H7 (cell line): ENCODE measurements around the gene FAM120B. TPM values are rescaled to one million over a fixed set of nuclear protein-coding genes. Genes with fewer than 3 reads are reported as not detected.
"Not testable (repeated sequence)": the region's sequence is repeated elsewhere in the genome, so short reads cannot be mapped to it uniquely, and the experiment has no call there.

Experiments used
- DNase-seq: peaks from one replicate; pipeline ENCODE4 v3.0.0; 2012
- H3K27me3 ChIP-seq: 2 replicates; pipeline ENCODE4 v1.6.0; 2011; ENCODE audit warnings: mild to moderate bottlenecking, low read length; ENCODE audit not compliant: control insufficient read depth, insufficient read depth
- H3K36me3 ChIP-seq: replicated peaks from 2 replicates; pipeline ENCODE4 v1.5.1; 2011; ENCODE audit warnings: low read length; ENCODE audit not compliant: control insufficient read depth, insufficient read depth
- H3K4me3 ChIP-seq: 2 replicates; pipeline ENCODE4 v1.5.1; 2011; ENCODE audit warnings: low read depth, mild to moderate bottlenecking, control low read depth, low read length, moderate library complexity; ENCODE audit not compliant: insufficient read depth
- total RNA-seq: library from RNA; depleted of rRNA; stranded (reverse); fragments of >200 nt; shearing (Covaris generic); gene quantifications from 2 replicates; pipeline ENCODE4 v1.2.3, GENCODE V29; 2014; rRNA removed

Gene FAM120B, protein sequence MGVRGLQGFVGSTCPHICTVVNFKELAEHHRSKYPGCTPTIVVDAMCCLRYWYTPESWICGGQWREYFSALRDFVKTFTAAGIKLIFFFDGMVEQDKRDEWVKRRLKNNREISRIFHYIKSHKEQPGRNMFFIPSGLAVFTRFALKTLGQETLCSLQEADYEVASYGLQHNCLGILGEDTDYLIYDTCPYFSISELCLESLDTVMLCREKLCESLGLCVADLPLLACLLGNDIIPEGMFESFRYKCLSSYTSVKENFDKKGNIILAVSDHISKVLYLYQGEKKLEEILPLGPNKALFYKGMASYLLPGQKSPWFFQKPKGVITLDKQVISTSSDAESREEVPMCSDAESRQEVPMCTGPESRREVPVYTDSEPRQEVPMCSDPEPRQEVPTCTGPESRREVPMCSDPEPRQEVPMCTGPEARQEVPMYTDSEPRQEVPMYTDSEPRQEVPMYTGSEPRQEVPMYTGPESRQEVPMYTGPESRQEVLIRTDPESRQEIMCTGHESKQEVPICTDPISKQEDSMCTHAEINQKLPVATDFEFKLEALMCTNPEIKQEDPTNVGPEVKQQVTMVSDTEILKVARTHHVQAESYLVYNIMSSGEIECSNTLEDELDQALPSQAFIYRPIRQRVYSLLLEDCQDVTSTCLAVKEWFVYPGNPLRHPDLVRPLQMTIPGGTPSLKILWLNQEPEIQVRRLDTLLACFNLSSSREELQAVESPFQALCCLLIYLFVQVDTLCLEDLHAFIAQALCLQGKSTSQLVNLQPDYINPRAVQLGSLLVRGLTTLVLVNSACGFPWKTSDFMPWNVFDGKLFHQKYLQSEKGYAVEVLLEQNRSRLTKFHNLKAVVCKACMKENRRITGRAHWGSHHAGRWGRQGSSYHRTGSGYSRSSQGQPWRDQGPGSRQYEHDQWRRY
- total RNA-seq: 7.2 and 9.4 TPM in 2 replicates

DNA sequence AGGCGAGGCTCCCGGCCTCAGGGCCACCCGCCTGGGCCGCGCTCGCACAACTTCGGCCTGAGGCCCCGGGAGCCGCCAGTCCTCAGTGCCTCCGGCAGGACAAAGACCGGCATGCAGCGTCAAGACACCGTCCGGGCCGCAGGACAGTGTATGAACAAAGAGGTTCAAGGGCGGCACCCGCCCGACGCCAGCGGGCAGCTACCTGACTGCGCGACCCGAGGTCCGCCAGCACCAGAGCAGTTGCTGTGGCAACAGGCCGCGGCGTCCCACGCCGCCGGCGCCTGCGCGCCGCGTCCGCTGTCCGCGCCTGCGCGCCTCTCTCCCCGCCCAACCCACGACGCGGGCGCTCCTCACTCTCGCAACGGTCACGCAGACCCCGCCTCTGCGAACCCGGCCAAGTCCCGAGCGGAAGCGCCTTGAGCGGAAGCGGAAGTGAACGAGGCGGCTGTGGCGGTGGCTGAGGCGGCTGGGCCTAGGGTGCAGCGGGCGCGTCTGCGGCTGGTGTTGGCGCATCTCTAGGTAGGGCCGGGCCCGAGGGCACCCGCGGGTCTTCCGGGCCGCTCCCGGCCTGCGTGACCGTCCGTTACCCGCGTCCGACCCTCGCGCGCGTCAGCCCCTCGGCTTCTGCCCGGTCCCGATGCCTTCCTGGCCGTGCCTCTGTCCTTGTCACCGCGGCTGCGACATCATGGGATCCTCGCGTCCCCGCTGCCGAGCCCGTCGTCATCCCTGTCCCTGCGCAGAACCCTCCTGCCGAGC is at the start of gene FAM120B:
Gene FAM120B (plus strand): TSS at position 435 of the 756 bp plus-strand sequence. CDS start 10,633 bp downstream, outside the sequence.
- Histone ChIP-seq H3K4me3 (peak within 1 kb of the TSS; percentile 85), H3K36me3 (no peaks in the 10 kb centered on the region), H3K27me3 (peaks cover 10% of the 10 kb centered on the region; the same call in 1 of the 2 replicates)
- DNase-seq: peak; percentile 90

DNA sequence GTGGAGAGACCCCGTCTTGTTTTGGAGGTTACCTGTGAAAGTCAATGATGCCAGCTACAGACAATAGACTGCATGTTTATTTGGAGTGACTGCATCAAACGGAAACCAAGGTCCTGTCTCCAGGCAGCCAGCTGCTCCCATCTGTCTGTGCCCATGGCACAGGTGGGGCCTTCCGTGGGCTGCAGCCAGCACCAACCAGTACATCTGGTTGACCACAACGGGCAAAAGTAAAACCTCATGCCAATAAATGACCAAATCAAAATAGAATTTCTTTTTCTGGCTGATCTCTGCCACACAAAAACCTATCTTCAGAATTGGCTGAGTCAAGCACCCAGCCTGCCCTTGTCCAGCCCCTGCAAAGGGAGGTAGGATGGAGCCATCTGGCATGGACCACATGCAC is 49.2 kb upstream of the FAM120B start:
- Histone ChIP-seq H3K27me3 (no peaks in the 10 kb centered on the region), H3K4me3 (no peak overlapping the region), H3K36me3 (no peaks in the 10 kb centered on the region)
- no peak for DNase-seq

DNA sequence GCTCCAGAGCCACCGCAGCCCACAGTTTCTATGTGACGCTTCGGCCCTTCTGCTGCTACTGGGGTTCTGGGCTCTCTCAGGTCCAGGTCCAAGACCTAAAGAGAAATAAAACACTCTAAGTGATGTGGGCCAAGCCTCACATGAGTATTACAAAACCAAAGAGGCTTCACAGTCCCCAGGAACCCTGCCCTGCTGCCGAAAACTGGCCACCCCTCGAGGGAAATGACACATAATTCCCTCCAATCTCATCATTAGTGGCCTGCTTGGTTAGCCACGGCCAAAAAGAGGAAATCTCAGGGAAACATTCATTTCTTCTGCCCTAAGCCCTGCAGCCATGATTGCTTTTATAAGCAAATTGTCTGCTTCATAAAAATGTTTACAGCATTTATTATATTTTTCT is 48.2 kb upstream of the FAM120B start:
- no peak for DNase-seq
- H3K36me3 ChIP-seq: no peaks in the 10 kb centered on the region
- H3K27me3 ChIP-seq: no peaks in the 10 kb centered on the region
- no peak overlapping the region for H3K4me3 ChIP-seq

DNA sequence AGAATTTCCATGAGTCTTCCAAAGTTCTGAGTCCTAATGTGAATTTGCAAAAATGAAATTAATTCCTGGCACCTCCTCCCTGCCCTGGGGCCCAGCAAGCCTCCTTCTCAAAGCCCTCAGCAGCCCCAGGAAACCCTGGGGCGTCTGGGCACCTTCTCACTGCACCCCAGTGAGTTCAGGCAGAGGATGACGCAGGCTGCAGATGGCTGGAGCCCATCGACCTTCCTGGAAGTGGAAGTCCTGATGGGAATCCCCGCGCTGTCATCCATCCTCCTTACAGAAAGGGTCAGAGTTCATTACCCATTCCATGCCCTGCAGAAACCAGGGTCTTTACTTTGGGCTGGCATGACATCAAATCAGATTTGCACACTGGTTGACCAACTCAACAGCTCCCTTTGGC is 47.3 kb upstream of the FAM120B start:
- Histone ChIP-seq H3K4me3 (no peak overlapping the region), H3K27me3 (no peaks in the 10 kb centered on the region), H3K36me3 (no peaks in the 10 kb centered on the region)
- no peak for DNase-seq

DNA sequence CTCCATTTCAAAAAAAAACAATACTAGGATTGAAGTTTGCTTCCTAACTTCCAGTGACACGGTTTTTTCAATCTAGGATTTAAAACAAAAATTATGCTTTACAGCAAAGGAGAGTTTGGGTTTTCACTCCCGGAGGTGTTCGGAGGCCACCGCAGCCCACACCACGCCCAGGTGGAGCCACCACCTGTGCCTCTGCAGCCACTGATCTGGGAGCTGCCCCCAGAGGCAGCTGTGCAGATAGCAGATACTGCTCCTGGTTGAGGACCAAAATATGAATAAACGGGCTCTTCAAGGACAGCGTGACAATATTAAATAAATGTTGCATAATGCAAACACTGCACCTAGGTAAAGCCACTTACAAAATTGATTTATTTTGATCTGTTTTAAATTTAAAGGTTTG is 45.9 kb upstream of the FAM120B start:
- no peaks in the 10 kb centered on the region for H3K27me3 ChIP-seq
- peak; percentile 82 for DNase-seq
- H3K36me3 ChIP-seq: no peaks in the 10 kb centered on the region
- no peak overlapping the region for H3K4me3 ChIP-seq

DNA sequence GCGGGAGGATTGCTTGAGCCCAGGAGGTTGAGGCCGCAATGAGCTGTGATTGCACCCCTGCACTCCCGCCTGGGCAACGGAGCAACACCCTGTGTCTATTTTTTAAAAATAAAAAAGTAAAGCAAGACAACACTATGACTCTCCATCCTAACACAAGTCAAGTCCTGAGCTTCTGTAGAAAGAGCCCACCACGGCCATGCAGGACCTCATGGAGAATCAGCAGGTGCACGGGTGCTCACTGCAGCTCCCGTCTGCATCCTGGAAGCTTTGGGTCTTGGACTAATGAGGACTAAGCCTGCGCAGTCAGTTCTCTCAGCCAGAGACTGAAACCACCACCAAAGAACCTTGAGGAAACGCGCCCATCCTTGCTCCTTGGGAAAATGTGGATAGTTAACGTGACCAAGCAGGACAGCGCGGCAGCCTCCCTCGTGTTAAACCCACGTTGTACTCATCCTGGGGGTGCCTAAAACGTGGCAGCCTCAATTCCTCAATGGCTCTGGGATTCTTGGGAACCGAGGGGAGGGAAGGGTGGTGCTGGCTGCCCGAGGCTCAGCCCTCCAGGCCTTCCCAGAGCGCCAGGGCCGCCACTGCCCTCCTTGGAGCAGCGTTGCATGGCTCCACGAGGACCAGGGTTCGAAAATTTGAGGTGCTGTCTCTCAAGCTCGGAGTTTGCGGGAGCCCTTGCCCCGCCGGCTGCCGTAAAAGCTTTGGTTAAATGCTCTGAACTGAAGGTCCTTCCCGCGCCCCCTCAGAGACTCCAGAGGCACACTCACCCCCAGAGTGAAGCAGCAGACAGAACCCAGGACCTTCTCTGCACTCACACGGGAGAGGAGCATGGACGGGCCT is 44.7 kb upstream of the FAM120B start:
- no peaks in the 10 kb centered on the region for H3K36me3 ChIP-seq
- H3K4me3 ChIP-seq: no peak overlapping the region
- H3K27me3 ChIP-seq: no peaks in the 10 kb centered on the region
- DNase-seq: no peak

DNA sequence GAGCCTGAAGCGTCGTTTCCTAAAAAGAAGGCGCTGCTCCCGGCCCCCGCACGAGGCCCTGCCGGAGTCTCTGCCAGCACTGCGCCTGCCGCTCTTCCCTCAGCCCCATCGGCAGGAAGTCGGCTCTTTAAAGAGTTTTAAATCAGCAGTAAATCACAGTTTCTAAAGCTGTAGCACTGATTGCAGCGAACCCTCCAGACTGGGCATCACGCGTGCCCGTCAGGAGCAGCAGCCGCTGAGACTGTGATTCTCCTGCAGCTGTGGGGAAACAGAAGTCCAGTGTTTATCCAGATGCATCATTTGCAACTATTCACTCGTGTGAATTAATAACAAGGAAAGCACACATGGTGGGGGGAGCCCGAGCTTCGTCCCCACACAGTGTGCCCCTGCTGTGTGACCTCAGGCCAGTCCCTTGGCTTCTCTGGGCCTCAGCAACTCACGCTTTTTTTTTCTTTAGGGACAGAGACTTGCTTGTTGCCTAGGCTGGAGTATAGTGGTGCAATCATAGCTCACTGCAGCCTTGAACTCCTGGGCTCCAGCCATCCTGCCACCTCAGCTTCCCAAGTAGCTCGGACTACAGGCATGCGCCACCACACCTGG is 44.0 kb upstream of the FAM120B start:
- no peak for DNase-seq
- Histone ChIP-seq H3K36me3 (no peaks in the 10 kb centered on the region), H3K27me3 (no peaks in the 10 kb centered on the region), H3K4me3 (no peak overlapping the region)

DNA sequence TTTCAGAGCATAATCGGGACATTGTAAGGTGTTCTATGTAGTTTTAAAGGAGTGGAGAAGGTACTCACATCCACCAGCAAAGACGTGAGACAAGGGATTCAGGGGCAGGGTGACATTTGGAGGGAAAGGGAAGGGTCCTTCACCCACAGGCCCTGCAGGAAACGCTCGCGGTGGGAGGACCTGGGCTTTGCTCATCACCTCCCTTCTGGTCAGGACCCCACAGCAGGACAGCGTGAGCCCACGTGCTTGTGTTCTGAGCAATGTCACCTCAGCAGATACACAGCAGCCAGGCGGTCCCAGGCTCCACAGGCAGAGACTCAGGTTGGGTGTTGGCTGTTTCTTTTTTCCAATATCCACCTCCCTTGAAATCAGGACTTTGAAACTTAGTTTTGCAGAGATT is 43.1 kb upstream of the FAM120B start:
- Histone ChIP-seq H3K27me3 (no peaks in the 10 kb centered on the region), H3K36me3 (no peaks in the 10 kb centered on the region), H3K4me3 (no peak overlapping the region)
- DNase-seq: no peak

DNA sequence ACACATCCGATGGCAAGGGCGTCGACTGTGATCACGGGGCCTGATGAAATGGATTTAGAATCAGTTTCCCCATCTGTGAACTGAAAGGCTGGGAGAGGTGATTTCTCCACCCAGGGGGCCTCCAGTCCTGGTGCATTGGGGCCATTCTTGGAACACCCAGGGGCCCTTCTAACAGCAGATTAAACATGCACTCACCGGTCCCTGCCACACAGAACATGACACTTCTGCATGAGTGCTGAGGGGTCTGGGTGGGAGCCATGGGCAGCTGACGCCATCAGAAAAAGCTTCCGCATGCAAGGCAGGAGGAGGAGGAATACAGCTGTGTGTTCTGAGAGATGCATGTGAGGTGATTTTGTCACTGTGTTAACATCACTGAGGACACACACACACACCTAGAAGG is 42.5 kb upstream of the FAM120B start:
- Histone ChIP-seq H3K36me3 (no peaks in the 10 kb centered on the region), H3K27me3 (no peaks in the 10 kb centered on the region), H3K4me3 (no peak overlapping the region)
- DNase-seq: no peak

DNA sequence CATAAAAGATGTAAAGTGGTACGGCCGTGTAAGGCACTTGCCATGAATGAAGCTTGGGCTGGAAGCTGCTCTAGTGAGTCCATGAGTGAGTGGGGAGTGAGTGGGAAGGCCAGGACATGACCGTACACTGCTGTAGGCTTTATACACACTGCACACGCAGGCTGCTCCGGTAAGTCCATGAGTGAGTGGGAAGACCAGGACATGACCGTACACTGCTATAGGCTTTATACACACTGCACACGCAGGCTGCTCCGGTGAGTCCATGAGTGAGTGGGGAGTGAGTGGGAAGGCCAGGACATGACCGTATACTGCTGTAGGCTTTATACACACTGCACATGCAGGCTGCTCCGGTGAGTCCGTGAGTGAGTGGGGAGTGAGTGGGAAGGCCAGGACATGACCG is 41.9 kb upstream of the FAM120B start:
- not testable (repeated sequence) for DNase-seq, H3K4me3 ChIP-seq, H3K36me3 ChIP-seq, H3K27me3 ChIP-seq

DNA sequence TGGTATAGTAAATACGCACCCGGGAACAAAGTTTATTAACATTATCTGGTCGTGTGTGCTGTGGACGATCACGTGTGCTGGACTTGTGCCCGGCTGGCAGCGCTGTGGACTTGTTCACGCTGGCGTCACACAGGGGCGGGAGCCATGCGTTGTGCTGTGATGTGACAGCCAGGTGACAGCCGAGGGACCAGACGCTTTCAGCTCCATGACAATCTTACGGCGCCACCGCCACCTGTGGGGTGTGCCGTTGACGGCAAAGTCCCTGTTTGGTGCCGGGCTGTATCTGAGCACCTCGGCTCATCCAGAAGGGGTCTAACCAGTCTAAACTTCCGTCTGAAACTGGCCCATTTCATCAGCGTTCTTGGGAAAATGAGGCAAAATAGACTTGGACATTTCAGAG is 40.9 kb upstream of the FAM120B start:
- H3K4me3 ChIP-seq: no peak overlapping the region
- DNase-seq: no peak
- H3K36me3 ChIP-seq: no peaks in the 10 kb centered on the region
- H3K27me3 ChIP-seq: no peaks in the 10 kb centered on the region

DNA sequence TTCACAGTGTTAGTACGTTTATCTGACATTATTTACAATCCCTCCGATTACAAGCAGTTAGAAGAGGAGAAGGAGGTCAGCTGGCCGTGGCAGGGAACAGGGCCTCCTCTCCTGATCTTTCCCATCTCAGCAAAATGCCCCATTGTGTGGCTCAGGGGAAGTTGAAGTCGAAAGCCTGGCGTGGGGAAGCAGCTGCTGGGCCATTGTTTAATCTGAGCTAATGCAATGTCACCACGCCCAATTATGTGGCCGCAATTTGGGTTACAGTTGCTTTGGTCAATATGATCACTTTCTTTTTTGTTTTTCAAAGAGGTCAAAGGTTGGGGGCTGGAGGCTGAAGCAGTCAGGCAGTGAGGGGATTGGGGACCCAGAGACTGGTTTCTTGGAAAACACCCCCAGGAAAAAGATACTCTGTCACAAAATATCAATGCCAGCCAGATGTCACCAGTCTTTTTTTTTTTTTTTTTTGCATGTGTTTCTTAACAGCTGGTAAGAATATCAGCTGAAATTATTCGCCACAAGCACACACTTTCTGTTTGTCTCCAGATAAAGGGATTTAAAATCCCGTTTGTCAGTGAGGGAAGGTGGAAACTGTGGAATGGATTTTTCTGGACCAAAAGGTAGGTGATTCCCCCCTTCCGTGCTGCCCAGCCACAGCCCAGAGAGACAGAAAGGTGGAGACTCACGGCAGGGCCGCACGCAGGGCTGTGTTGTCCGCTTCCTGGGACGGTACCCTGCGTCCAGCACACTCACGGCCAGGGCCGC is 40.3 kb upstream of the FAM120B start:
- no peak overlapping the region for H3K4me3 ChIP-seq
- H3K27me3 ChIP-seq: no peaks in the 10 kb centered on the region
- no peaks in the 10 kb centered on the region for H3K36me3 ChIP-seq
- no peak for DNase-seq

DNA sequence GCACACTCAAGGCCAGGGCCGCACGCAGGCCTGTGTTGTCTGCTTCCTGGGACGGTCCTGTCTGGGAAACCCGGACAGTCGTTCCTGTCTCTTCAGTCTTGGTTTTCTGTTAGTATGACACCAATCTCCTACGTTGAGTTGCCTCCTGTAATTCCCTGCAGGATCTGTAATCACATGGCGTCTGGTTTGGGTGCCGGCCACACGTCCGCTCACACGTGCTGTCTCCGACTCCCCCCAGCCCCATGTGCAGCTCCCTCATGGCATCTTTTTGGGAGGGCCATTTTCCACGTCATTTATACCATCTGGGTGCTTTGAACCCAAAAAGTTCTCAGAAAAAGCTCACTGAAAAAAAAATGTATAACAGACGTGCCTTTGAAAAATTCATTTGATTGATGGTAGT is 38.9 kb upstream of the FAM120B start:
- no peak for DNase-seq
- H3K27me3 ChIP-seq: no peaks in the 10 kb centered on the region

More for the DNA sequence above, 38.9 kb upstream of the FAM120B start:
- H3K4me3 ChIP-seq: no peak overlapping the region
- H3K36me3 ChIP-seq: no peaks in the 10 kb centered on the region
